K562 (cell line): ENCODE measurements around the gene EYA2. TPM values are rescaled to one million over a fixed set of nuclear protein-coding genes. Genes with fewer than 3 reads are reported as not detected.
A peak's percentile ranks its signal among the peaks of the same experiment; 100 is the strongest.

ENCODE experiments used
- ATAC-seq: fragments of 200-7000 bp; cut with Tn5 transposase; 3 replicates; pipeline ENCODE4 v1.9.1; 2020; ENCODE audit warnings: moderate library complexity
- BruUV-seq: library from RNA; stranded (reverse); fragments of 400-500 nt; replicated peaks from 2 replicates; lab custom pipeline; 2021; lab: Mats Ljungman, UMichigan
- CTCF ChIA-PET: fragments of 300-600 bp; formaldehyde crosslinking; extraction: SDS; loops from one replicate; lab custom pipeline; 2021; ENCODE audit warnings: low intra/inter-chr PET ratio; lab: Yijun Ruan, JAX
- POLR2A ChIA-PET: fragments of 300-600, 350-650 bp; sonication (Branson Sonifier 250); formaldehyde crosslinking; extraction: SDS; loops from one replicate; lab custom pipeline; 2021; ENCODE audit warnings: antibody characterized with exemption, inconsistent platforms; lab: Yijun Ruan, JAX
- DNase-seq, 4 experiments: peaks; one replicate each; pipeline versions ENCODE4 v3.0.0 to v3.0.0-alpha.2; 2011 to 2018; ENCODE audit warnings: low spot score in 3 of 4, mixed read lengths in 3 of 4; ENCODE audit errors: extremely low read depth in 1 of 4
- FAIRE-seq: peaks from 2 replicates; lab custom pipeline; 2011; peaks lifted over from hg19 to GRCh38; lab: Jason Lieb, UNC
- H2AFZ ChIP-seq: 2 replicates; pipeline ENCODE4 v1.6.0; 2011; ENCODE audit warnings: low read depth, low read length, control low read depth, inconsistent platforms
- H3K27ac ChIP-seq: fragments of 200-600 bp; 3 replicates; pipeline ENCODE4 v1.8.0; 2011; ENCODE audit warnings: low read depth, mild to moderate bottlenecking, control low read depth, inconsistent platforms, low read length, moderate library complexity, mixed read lengths; ENCODE audit errors: extremely low read depth
- H3K27me3 ChIP-seq, 2 experiments: fragments of 300-600 bp in 1 of 2; 2 replicates in 1 of 2; 3 replicates in 1 of 2; pipeline versions ENCODE4 v1.6.0 to v1.8.0; 2011; ENCODE audit warnings: inconsistent platforms in 2 of 2, low read length in 2 of 2, mild to moderate bottlenecking in 1 of 2, mixed read lengths in 1 of 2, moderate library complexity in 1 of 2; ENCODE audit not compliant: control insufficient read depth in 2 of 2, insufficient read depth in 2 of 2
- H3K36me3 ChIP-seq: fragments of 300-600 bp; 3 replicates; pipeline ENCODE4 v1.8.0; 2011; ENCODE audit warnings: mild to moderate bottlenecking, low read length, inconsistent platforms; ENCODE audit not compliant: control insufficient read depth, insufficient read depth
- H3K4me1 ChIP-seq, 2 experiments: fragments of 200-600 bp in 1 of 2; replicated peaks in 1 of 2; 2 replicates in 1 of 2; 3 replicates in 1 of 2; pipeline versions ENCODE4 v1.5.1 to v1.8.0; 2011; ENCODE audit warnings: inconsistent platforms in 2 of 2, low read length in 2 of 2, mild to moderate bottlenecking in 1 of 2, mixed read lengths in 1 of 2, moderate library complexity in 1 of 2; ENCODE audit not compliant: control insufficient read depth in 2 of 2, insufficient read depth in 2 of 2
- H3K4me2 ChIP-seq: 2 replicates; pipeline ENCODE4 v1.6.1; 2011; ENCODE audit warnings: low read length, control low read depth, inconsistent platforms, mixed read lengths; ENCODE audit not compliant: insufficient read depth
- H3K4me3 ChIP-seq: fragments of 200-600 bp; sonication (generic), shearing (Covaris generic); 2 replicates; pipeline ENCODE4 v1.5.1; 2016; ENCODE audit warnings: control low read depth, inconsistent platforms
- H3K79me2 ChIP-seq: fragments of 200-600 bp; 3 replicates; pipeline ENCODE4 v1.8.0; 2011; ENCODE audit warnings: low read length, inconsistent platforms; ENCODE audit not compliant: control insufficient read depth, insufficient read depth
- H3K9ac ChIP-seq, 2 experiments: 2 replicates each; pipeline versions ENCODE4 v1.6.0 to v1.6.1; 2011; ENCODE audit warnings: low read depth in 2 of 2, low read length in 2 of 2, control low read depth in 1 of 2, inconsistent platforms in 1 of 2, mild to moderate bottlenecking in 1 of 2, mixed read lengths in 1 of 2; ENCODE audit not compliant: insufficient read depth in 1 of 2
- H3K9me1 ChIP-seq: one replicate; pipeline ENCODE4 v1.6.0; 2011; ENCODE audit warnings: inconsistent platforms, mild to moderate bottlenecking, low read length, moderate library complexity; ENCODE audit not compliant: control insufficient read depth, insufficient read depth
- H3K9me3 ChIP-seq: replicated peaks from 2 replicates; pipeline ENCODE4 v1.5.1; 2011; ENCODE audit warnings: low read depth, low read length, inconsistent platforms; ENCODE audit not compliant: control insufficient read depth, insufficient read depth
- H4K20me1 ChIP-seq: replicated peaks from 2 replicates; pipeline ENCODE4 v1.6.1; 2011; ENCODE audit warnings: low read length, inconsistent platforms, mixed read lengths; ENCODE audit not compliant: control insufficient read depth, insufficient read depth
- ILK ChIP-seq: fragments of 450-650 bp; IDR thresholded peaks from 2 replicates; pipeline ENCODE4 v1.6.1; 2016; ENCODE audit warnings: missing genetic modification characterization, low read depth, mild to moderate bottlenecking, missing compliant biosample characterization, moderate library complexity, borderline replicate concordance
- MED1 ChIP-seq: sonication (generic); formaldehyde crosslinking; IDR thresholded peaks from 2 replicates; pipeline ENCODE4 v1.8.1; 2023; ENCODE audit warnings: missing genetic modification reagents, borderline replicate concordance
- PHTF2 ChIP-seq: fragments of 250-450 bp; sonication (Bioruptor Pico); IDR thresholded peaks from 2 replicates; pipeline ENCODE4 v1.5.0; 2021; ENCODE audit warnings: mild to moderate bottlenecking
- RNF2 ChIP-seq: sonication (generic); IDR thresholded peaks from 2 replicates; pipeline ENCODE4 v1.6.1; 2016
- ZNF184 ChIP-seq: sonication (generic); formaldehyde crosslinking; IDR thresholded peaks from 2 replicates; pipeline ENCODE4 v1.5.0; 2020; ENCODE audit warnings: missing genetic modification reagents
- WGBS: fragments of 100-300 bp; shearing (Covaris generic); methylation state at CpG from one replicate; pipeline ENCODE4 v1.1.6; 2016; ENCODE audit warnings: low coverage, mixed read lengths; ENCODE audit not compliant: insufficient coverage; ENCODE audit errors: missing lambda C conversion rate; 5-methylcytosine and 5-hydroxymethylcytosine counted together
- in situ Hi-C: fragments of 300-500 bp; cut with MboI; formaldehyde crosslinking; loops from 4 replicates; pipeline ENCODE4 v1.15.0; 2018; ENCODE audit warnings: inconsistent platforms, mixed read lengths
- intact Hi-C: fragments of 100-400 bp; cut with micrococcal nuclease; formaldehyde crosslinking; loops from 2 replicates; pipeline ENCODE4 v1.14.2; 2022
- polyA plus RNA-seq, 8 experiments: library from polyadenylated mRNA; depleted of rRNA in 4 of 8; stranded (reverse) in 5 of 8; unstranded in 3 of 8; fragments of >200 nt; fragmentation: Nextera tagmentation in 2 of 8; fragmentation: Illumina TruSeq in 1 of 8; extraction: Ambion mirVana in 2 of 8; extraction: Trizol in 1 of 8; gene quantifications; 2 replicates each; pipeline versions ENCODE4 v1.2.1 to v1.2.3, GENCODE V29; 2011 to 2014; ENCODE audit warnings: inconsistent platforms in 1 of 8, missing spikeins in 1 of 8
- total RNA-seq, 7 experiments: library from RNA; depleted of rRNA in 6 of 7; stranded (reverse); fragments of >200 nt in 6 of 7; fragmentation: Illumina TruSeq in 2 of 7; extraction: Trizol in 2 of 7; gene quantifications; 2 replicates each; pipeline versions ENCODE4 v1.2.1 to v1.2.3, GENCODE V29; 2011 to 2021; ENCODE audit warnings: low replicate concordance in 1 of 7
- TF ChIP-seq, protein P1 (sequence below): fragments of 250-450 bp; sonication (Bioruptor Pico); IDR thresholded peaks from 2 replicates; pipeline ENCODE4 v1.9.0; 2021; ENCODE audit warnings: mild to moderate bottlenecking
- TF ChIP-seq, protein P2 (sequence below): fragments of 450-650 bp; conservative IDR thresholded peaks from 2 replicates; pipeline ENCODE4 v1.6.1; 2016; ENCODE audit warnings: missing genetic modification characterization, low read depth, mild to moderate bottlenecking, control low read depth, missing compliant biosample characterization

The EYA2 gene
- total and polyA plus RNA-seq, 9 of the 15 experiments (the other 6 are each of a cell fraction or from before 2014, with no cell fraction given), result 0.03 TPM; not detected in 8

GRCh38 chr20:47088335-47088734 lies 193.7 kb downstream of the EYA2 start:
- TF ChIP-seq, protein P1, sequence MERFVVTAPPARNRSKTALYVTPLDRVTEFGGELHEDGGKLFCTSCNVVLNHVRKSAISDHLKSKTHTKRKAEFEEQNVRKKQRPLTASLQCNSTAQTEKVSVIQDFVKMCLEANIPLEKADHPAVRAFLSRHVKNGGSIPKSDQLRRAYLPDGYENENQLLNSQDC (CRISPR knock-in tag), result no peak
- TF ChIP-seq PHTF2 (CRISPR knock-in tag) (no peak), ZNF184 (CRISPR knock-in tag) (no peak), ILK (tag) (no peak), RNF2 (no peak), MED1 (no peak)
- TF ChIP-seq, protein P2, sequence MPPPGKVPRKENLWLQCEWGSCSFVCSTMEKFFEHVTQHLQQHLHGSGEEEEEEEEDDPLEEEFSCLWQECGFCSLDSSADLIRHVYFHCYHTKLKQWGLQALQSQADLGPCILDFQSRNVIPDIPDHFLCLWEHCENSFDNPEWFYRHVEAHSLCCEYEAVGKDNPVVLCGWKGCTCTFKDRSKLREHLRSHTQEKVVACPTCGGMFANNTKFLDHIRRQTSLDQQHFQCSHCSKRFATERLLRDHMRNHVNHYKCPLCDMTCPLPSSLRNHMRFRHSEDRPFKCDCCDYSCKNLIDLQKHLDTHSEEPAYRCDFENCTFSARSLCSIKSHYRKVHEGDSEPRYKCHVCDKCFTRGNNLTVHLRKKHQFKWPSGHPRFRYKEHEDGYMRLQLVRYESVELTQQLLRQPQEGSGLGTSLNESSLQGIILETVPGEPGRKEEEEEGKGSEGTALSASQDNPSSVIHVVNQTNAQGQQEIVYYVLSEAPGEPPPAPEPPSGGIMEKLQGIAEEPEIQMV (tag), result no peak
- TF ChIP-seq, all 486 proteins: peak for 0
- no peak overlapping the region for H3K9ac ChIP-seq
- H3K79me2 ChIP-seq, result no peaks in the 10 kb centered on the region
- no peaks in the 10 kb centered on the region for H3K4me1 ChIP-seq
- no peak overlapping the region for H3K4me3 ChIP-seq
- no peak overlapping the region for H3K4me2 ChIP-seq
- no TSS peak for BruUV-seq
- peak in 3 of 4 experiments; percentile 1 to 18 (median 14) for DNase-seq
- in situ Hi-C loops, result no loop called here
- H3K27ac ChIP-seq, result no peak overlapping the region
- no peaks in the 10 kb centered on the region for H3K36me3 ChIP-seq
- H3K27me3 ChIP-seq, result peaks cover 14 to 30% of the 10 kb centered on the region in 2 experiments
- 0% methylated on average over 6 of the region's 7 CpGs for WGBS
- no peaks in the 10 kb centered on the region for H3K9me1 ChIP-seq
- no peak overlapping the region for H2AFZ ChIP-seq
- CTCF ChIA-PET, result no interaction called here
- no peaks in the 10 kb centered on the region for H3K9me3 ChIP-seq
- ATAC-seq, result no peak
- no peaks in the 10 kb centered on the region for H4K20me1 ChIP-seq
- intact Hi-C loops, result no loop called here
- no peak for FAIRE-seq
- POLR2A ChIA-PET, result interaction anchor here (0.5 kb wide), 1 partner anchor 899 kb away, joined by 3 read pairs; no protein-coding TSS in a partner anchor
